LNCaP clone FGC (cell line): ENCODE data around the gene COL6A6.

Experiments used
- DNase-seq: peaks from one replicate; pipeline ENCODE4 v3.0.0-alpha.2; 2011; ENCODE audit warnings: low read depth
- H3K4me3 ChIP-seq: 2 replicates; pipeline ENCODE4 v1.5.1; 2011; ENCODE audit warnings: mild to moderate bottlenecking, low read depth, low read length, control low read depth
- TF ChIP-seq, protein P1 (sequence below): IDR thresholded peaks from 2 replicates; pipeline ENCODE4 v1.5.1; 2012; ENCODE audit warnings: mild to moderate bottlenecking; ENCODE audit not compliant: control insufficient read depth, insufficient read depth; ENCODE audit errors: extremely low read depth

Gene COL6A6

DNA sequence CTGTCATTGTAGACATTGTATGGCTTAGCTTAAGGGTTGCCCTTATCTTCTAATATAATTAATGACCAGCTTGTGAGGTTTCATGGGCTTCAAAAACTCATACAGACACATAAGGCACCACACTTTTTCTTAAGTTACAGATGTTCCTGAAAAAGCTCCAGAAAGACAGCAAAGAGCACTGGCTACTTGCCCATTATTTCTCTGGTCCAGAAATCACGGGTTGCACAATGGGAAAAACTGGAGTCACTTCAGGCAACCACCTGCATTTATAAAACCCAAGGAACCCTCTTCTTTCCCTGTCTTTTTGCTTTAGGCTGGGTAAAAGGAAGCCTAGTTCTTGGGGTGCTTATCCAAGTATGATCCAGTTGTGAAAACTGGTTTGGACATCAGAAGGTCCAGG lies 2.3 kb upstream of the COL6A6 start:
- TF ChIP-seq, protein P1, sequence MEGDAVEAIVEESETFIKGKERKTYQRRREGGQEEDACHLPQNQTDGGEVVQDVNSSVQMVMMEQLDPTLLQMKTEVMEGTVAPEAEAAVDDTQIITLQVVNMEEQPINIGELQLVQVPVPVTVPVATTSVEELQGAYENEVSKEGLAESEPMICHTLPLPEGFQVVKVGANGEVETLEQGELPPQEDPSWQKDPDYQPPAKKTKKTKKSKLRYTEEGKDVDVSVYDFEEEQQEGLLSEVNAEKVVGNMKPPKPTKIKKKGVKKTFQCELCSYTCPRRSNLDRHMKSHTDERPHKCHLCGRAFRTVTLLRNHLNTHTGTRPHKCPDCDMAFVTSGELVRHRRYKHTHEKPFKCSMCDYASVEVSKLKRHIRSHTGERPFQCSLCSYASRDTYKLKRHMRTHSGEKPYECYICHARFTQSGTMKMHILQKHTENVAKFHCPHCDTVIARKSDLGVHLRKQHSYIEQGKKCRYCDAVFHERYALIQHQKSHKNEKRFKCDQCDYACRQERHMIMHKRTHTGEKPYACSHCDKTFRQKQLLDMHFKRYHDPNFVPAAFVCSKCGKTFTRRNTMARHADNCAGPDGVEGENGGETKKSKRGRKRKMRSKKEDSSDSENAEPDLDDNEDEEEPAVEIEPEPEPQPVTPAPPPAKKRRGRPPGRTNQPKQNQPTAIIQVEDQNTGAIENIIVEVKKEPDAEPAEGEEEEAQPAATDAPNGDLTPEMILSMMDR = no peak
- H3K4me3 ChIP-seq = no peak overlapping the region
- DNase-seq = no peak

GRCh38 chr3:130515755-130516154 lies 1.2 kb upstream of the COL6A6 start:
- H3K4me3 ChIP-seq = no peak overlapping the region
- no peak for DNase-seq
- TF ChIP-seq, protein P1 = no peak

GRCh38 chr3:130517602-130518001 lies 625 bp downstream of the COL6A6 start:
- H3K4me3 ChIP-seq = no peak overlapping the region
- TF ChIP-seq, protein P1 = no peak
- DNase-seq = no peak

GRCh38 chr3:130519754-130520153 lies 2.8 kb downstream of the COL6A6 start:
- DNase-seq = no peak
- H3K4me3 ChIP-seq = no peak overlapping the region
- TF ChIP-seq, protein P1 = no peak

GRCh38 chr3:130522399-130522798 lies 5.4 kb downstream of the COL6A6 start:
- no peak overlapping the region for H3K4me3 ChIP-seq
- no peak for DNase-seq
- TF ChIP-seq, protein P1 = no peak

DNA sequence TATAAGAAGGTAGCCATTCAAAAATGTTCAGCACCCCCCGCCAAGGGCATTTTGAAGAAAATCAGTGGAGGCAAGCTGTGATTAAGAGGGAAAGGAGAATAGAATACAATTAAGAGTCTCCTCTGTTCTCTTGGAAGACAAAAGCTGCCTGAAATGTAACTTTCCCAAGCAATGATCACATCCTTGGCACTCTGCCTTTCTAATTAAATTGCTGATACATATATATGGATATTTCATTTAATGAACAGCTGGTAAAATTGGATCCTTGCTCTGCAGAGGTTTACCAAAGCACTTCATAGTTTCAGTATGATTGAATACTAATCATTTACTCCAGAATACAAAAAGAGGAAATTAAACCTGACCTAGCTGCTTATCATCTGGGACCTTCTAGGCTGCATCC lies 10.4 kb downstream of the COL6A6 start:
- TF ChIP-seq, protein P1 = no peak
- no peak for DNase-seq
- no peak overlapping the region for H3K4me3 ChIP-seq

DNA sequence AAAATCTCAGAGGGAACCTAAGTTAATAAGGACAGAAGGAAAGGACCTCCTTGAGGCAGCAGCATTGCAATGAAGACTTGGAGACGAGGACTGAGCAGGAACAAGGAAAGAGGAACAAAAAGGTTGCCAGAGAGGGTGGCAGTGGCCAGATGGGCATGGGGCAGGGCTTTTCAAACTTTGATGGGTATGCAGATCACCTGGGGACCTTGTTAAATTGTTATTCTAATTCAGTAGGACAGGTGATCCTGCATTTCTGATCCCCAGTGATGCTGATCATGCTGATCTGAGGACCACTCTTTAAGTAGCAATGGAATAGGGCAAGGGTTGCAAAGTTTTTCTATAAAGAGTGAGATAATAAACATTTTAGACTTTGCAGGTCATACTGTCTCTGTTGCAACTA lies 11.1 kb downstream of the COL6A6 start:
- no peak for DNase-seq
- H3K4me3 ChIP-seq = no peak overlapping the region
- TF ChIP-seq, protein P1 = no peak
